H9 (cell line): Measurements from ENCODE around the gene SLC39A12. TPM values are rescaled to one million over a fixed set of nuclear protein-coding genes. Genes with fewer than 3 reads are reported as not detected.

Experiments
- DNase-seq: peaks from one replicate; pipeline ENCODE4 v3.0.0-alpha.2; 2017
- H2AFZ ChIP-seq: one replicate; pipeline ENCODE4 v1.6.1; 2013; ENCODE audit warnings: mild to moderate bottlenecking, low read length, control low read depth, moderate library complexity
- H2AK5ac ChIP-seq: 2 replicates; pipeline ENCODE4 v1.6.1; 2013; ENCODE audit warnings: low read length, control low read depth, mixed read lengths; ENCODE audit not compliant: insufficient read length
- H2BK120ac ChIP-seq: one replicate; pipeline ENCODE4 v1.6.1; 2013; ENCODE audit warnings: low read depth, mild to moderate bottlenecking, low read length, control low read depth, inconsistent platforms; ENCODE audit not compliant: poor library complexity, severe bottlenecking
- H2BK12ac ChIP-seq: 2 replicates; pipeline ENCODE4 v1.6.1; 2013; ENCODE audit warnings: low read length, control low read depth, mixed read lengths, low read depth; ENCODE audit not compliant: insufficient read length
- H2BK15ac ChIP-seq: 2 replicates; pipeline ENCODE4 v1.6.1; 2013; ENCODE audit warnings: low read depth, low read length, control low read depth
- H2BK20ac ChIP-seq: one replicate; pipeline ENCODE4 v1.6.1; 2013; ENCODE audit warnings: low read depth, mild to moderate bottlenecking, low read length, control low read depth, inconsistent platforms; ENCODE audit not compliant: poor library complexity, severe bottlenecking
- H2BK5ac ChIP-seq: 2 replicates; pipeline ENCODE4 v1.6.1; 2013; ENCODE audit warnings: low read length, control low read depth, mixed read lengths; ENCODE audit not compliant: insufficient read length
- H3K14ac ChIP-seq: 2 replicates; pipeline ENCODE4 v1.6.1; 2013; ENCODE audit warnings: low read length, control low read depth; ENCODE audit not compliant: insufficient read depth
- H3K18ac ChIP-seq: 2 replicates; pipeline ENCODE4 v1.6.1; 2013; ENCODE audit warnings: low read depth, mild to moderate bottlenecking, mixed read lengths, low read length, control low read depth; ENCODE audit not compliant: insufficient read length
- H3K23ac ChIP-seq: 2 replicates; pipeline ENCODE4 v1.6.1; 2013; ENCODE audit warnings: low read length, control low read depth, mixed read lengths, low read depth; ENCODE audit not compliant: insufficient read length
- H3K23me2 ChIP-seq: 2 replicates; pipeline ENCODE4 v1.6.1; 2013; ENCODE audit warnings: low read depth, mild to moderate bottlenecking, mixed read lengths, low read length, control low read depth; ENCODE audit not compliant: insufficient read length, poor library complexity, severe bottlenecking
- H3K27ac ChIP-seq: 2 replicates; pipeline ENCODE4 v1.5.1; 2013; ENCODE audit warnings: low read length, control low read depth, mixed read lengths, low read depth; ENCODE audit not compliant: insufficient read length
- H3K27me3 ChIP-seq: 2 replicates; pipeline ENCODE4 v1.6.1; 2013; ENCODE audit warnings: low read length, control low read depth, inconsistent platforms; ENCODE audit not compliant: insufficient read depth
- H3K4ac ChIP-seq: 2 replicates; pipeline ENCODE4 v1.6.1; 2013; ENCODE audit warnings: low read depth, mild to moderate bottlenecking, control low read depth, inconsistent platforms, low read length, moderate library complexity
- H3K4me1 ChIP-seq: 2 replicates; pipeline ENCODE4 v1.6.1; 2013; ENCODE audit warnings: low read length, control low read depth, inconsistent platforms; ENCODE audit not compliant: insufficient read depth
- H3K4me2 ChIP-seq: 2 replicates; pipeline ENCODE4 v1.6.1; 2013; ENCODE audit warnings: low read length, control low read depth, mixed read lengths; ENCODE audit not compliant: insufficient read length, insufficient read depth
- H3K56ac ChIP-seq: 2 replicates; pipeline ENCODE4 v1.6.1; 2013; ENCODE audit warnings: low read depth, mild to moderate bottlenecking, mixed read lengths, low read length, control low read depth; ENCODE audit not compliant: insufficient read length
- H3K79me1 ChIP-seq: 2 replicates; pipeline ENCODE4 v1.6.1; 2013; ENCODE audit warnings: low read depth, mild to moderate bottlenecking, moderate library complexity, low read length, control low read depth, inconsistent platforms; ENCODE audit not compliant: insufficient read depth, poor library complexity, severe bottlenecking
- H3K79me2 ChIP-seq: 2 replicates; pipeline ENCODE4 v1.6.1; 2013; ENCODE audit warnings: low read length, control low read depth, inconsistent platforms; ENCODE audit not compliant: insufficient read depth
- H3K9ac ChIP-seq: 2 replicates; pipeline ENCODE4 v1.6.1; 2013; ENCODE audit warnings: low read length, control low read depth, mixed read lengths; ENCODE audit not compliant: insufficient read length; ENCODE audit errors: extremely low read depth
- H3K9me3 ChIP-seq: one replicate; pipeline ENCODE4 v1.6.1; 2013; ENCODE audit warnings: low read depth, low read length, inconsistent platforms; ENCODE audit not compliant: control insufficient read depth
- H3T11ph ChIP-seq: one replicate; pipeline ENCODE4 v1.6.1; 2013; ENCODE audit warnings: mild to moderate bottlenecking, low read length, control low read depth, inconsistent platforms
- H4K20me1 ChIP-seq: one replicate; pipeline ENCODE4 v1.6.1; 2013; ENCODE audit not compliant: control insufficient read depth, insufficient read length, insufficient read depth
- H4K5ac ChIP-seq: 2 replicates; pipeline ENCODE4 v1.6.1; 2013; ENCODE audit warnings: low read depth, mild to moderate bottlenecking, mixed read lengths, low read length, control low read depth; ENCODE audit not compliant: insufficient read length
- H4K8ac ChIP-seq: replicated peaks from 2 replicates; pipeline ENCODE4 v1.6.1; 2013; ENCODE audit warnings: low read length, control low read depth, mixed read lengths, low read depth; ENCODE audit not compliant: insufficient read length
- H4K91ac ChIP-seq: 2 replicates; pipeline ENCODE4 v1.6.1; 2013; ENCODE audit warnings: low read depth, mild to moderate bottlenecking, moderate library complexity, mixed read lengths, low read length, control low read depth; ENCODE audit not compliant: insufficient read length
- H3K27ac Mint-ChIP-seq, 3 experiments: 2 replicates in 2 of 3; 3 replicates in 1 of 3; pipeline ENCODE4 v1.8.0; 2020 to 2021; ENCODE audit warnings: mixed read lengths in 3 of 3, mild to moderate bottlenecking in 1 of 3, moderate library complexity in 1 of 3
- H3K27me3 Mint-ChIP-seq: 2 replicates; pipeline ENCODE4 v1.8.0; 2021; ENCODE audit warnings: low read depth, mild to moderate bottlenecking, moderate library complexity, mixed read lengths
- H3K36me3 Mint-ChIP-seq, 3 experiments: 2 replicates in 2 of 3; 3 replicates in 1 of 3; pipeline ENCODE4 v1.8.0; 2020 to 2021; ENCODE audit warnings: low read depth in 3 of 3, mixed read lengths in 3 of 3; ENCODE audit not compliant: insufficient read depth in 1 of 3
- H3K4me1 Mint-ChIP-seq, 2 experiments: 2 replicates each; pipeline ENCODE4 v1.8.0; 2020; ENCODE audit warnings: mixed read lengths in 2 of 2
- H3K4me3 Mint-ChIP-seq, 2 experiments: 2 replicates in 1 of 2; 3 replicates in 1 of 2; pipeline ENCODE4 v1.8.0; 2020 to 2021; ENCODE audit warnings: mild to moderate bottlenecking in 2 of 2, mixed read lengths in 2 of 2, moderate library complexity in 1 of 2
- H3K9me3 Mint-ChIP-seq, 2 experiments: 2 replicates in 1 of 2; 3 replicates in 1 of 2; pipeline ENCODE4 v1.8.0; 2020; ENCODE audit warnings: mild to moderate bottlenecking in 2 of 2, mixed read lengths in 2 of 2, moderate library complexity in 1 of 2
- CTCF ChIP-seq: fragments of 200-600 bp; sonication (generic); conservative IDR thresholded peaks from 3 replicates; pipeline ENCODE4 v1.8.0; 2021; ENCODE audit warnings: antibody characterized with exemption, mild to moderate bottlenecking
- WGBS: extraction: QIAGEN DNeasy Blood & Tissue Kit; methylation state at CpG from one replicate; pipeline ENCODE4 v1.1.7; 2013; ENCODE audit warnings: missing lambda C conversion rate, low lambda C conversion rate, mixed read lengths; ENCODE audit not compliant: insufficient read length; ENCODE audit errors: extremely low coverage; 5-methylcytosine and 5-hydroxymethylcytosine counted together
- total RNA-seq: library from RNA; stranded (reverse); gene quantifications from 2 replicates; pipeline ENCODE4 v1.2.1, GENCODE V29; 2021

SLC39A12 gene
- total RNA-seq, 1 experiment from 2014 or later = not detected

- Histone ChIP-seq H3K79me2 (no peaks in the 10 kb centered on the region), H3K4me1 (no peaks in the 10 kb centered on the region), H2BK12ac (no peak overlapping the region), H3K9me3 (no peaks in the 10 kb centered on the region), H3K79me1 (no peaks in the 10 kb centered on the region), H3K9ac (no peak overlapping the region), H3T11ph (no peak overlapping the region), H4K8ac (no peak overlapping the region), H3K4ac (no peak overlapping the region), H3K56ac (no peak overlapping the region), H2AFZ (no peak overlapping the region), H3K27ac (no peak overlapping the region), H2AK5ac (no peak overlapping the region), H3K23ac (no peak overlapping the region), H3K23me2 (no peaks in the 10 kb centered on the region), H2BK120ac (no peak overlapping the region), H3K27me3 (no peaks in the 10 kb centered on the region), H3K4me2 (no peak overlapping the region), H2BK15ac (no peak overlapping the region), H2BK20ac (no peak overlapping the region), H2BK5ac (no peak overlapping the region), H3K14ac (no peak overlapping the region), H4K20me1 (no peaks in the 10 kb centered on the region), H4K5ac (no peak overlapping the region), H4K91ac (no peak overlapping the region), H3K18ac (no peak overlapping the region)
- DNase-seq = no peak
- H3K9me3 Mint-ChIP-seq = peaks cover 0 to 3% of the 10 kb centered on the region in 2 experiments; a peak in 2 of 5 replicates
- H3K4me3 Mint-ChIP-seq = no peak overlapping the region
- H3K36me3 Mint-ChIP-seq = no peaks in the 10 kb centered on the region
- no peaks in the 10 kb centered on the region for H3K27me3 Mint-ChIP-seq
- H3K27ac Mint-ChIP-seq = no peak overlapping the region
- WGBS = no CpG with 5 or more reads among the region's 2 CpGs
- no peak for TF ChIP-seq CTCF
- 0 out of 4 replicates have a peak, but pooled peaks cover 0 to 2% of the 10 kb centered on the region in 2 experiments for H3K4me1 Mint-ChIP-seq
Observed at GRCh38 chr10:18071591-18071990, 119.9 kb downstream of the SLC39A12 start.
